LNCAP (cell line): ENCODE data around the gene G3BP2.

ENCODE experiments used
- TF ChIP-seq, protein P1 (sequence below): fragments of 450-650 bp; IDR thresholded peaks from 2 replicates; pipeline ENCODE4 v1.5.1; 2017; ENCODE audit warnings: mild to moderate bottlenecking

The G3BP2 gene

DNA sequence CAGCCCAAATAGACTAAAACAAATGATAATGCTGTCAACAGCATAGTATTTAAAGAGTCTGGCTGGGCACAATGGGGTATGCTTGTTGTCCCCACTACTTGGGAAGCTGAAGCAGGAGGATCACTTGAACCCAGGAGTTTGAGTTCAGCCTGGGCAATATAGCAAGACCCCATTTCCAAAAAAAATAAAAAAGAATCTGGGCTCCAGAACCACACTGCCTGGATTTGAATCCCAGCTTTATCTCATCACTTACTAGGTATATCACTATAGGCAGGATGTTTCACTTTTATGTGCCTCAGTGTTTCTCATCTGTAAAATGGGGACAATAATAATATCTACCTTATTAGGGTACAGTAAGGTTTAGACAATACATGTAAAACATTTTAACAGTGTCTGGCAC is 5.3 kb upstream of the G3BP2 start:
- TF ChIP-seq, protein P1, sequence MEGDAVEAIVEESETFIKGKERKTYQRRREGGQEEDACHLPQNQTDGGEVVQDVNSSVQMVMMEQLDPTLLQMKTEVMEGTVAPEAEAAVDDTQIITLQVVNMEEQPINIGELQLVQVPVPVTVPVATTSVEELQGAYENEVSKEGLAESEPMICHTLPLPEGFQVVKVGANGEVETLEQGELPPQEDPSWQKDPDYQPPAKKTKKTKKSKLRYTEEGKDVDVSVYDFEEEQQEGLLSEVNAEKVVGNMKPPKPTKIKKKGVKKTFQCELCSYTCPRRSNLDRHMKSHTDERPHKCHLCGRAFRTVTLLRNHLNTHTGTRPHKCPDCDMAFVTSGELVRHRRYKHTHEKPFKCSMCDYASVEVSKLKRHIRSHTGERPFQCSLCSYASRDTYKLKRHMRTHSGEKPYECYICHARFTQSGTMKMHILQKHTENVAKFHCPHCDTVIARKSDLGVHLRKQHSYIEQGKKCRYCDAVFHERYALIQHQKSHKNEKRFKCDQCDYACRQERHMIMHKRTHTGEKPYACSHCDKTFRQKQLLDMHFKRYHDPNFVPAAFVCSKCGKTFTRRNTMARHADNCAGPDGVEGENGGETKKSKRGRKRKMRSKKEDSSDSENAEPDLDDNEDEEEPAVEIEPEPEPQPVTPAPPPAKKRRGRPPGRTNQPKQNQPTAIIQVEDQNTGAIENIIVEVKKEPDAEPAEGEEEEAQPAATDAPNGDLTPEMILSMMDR: no peak

DNA sequence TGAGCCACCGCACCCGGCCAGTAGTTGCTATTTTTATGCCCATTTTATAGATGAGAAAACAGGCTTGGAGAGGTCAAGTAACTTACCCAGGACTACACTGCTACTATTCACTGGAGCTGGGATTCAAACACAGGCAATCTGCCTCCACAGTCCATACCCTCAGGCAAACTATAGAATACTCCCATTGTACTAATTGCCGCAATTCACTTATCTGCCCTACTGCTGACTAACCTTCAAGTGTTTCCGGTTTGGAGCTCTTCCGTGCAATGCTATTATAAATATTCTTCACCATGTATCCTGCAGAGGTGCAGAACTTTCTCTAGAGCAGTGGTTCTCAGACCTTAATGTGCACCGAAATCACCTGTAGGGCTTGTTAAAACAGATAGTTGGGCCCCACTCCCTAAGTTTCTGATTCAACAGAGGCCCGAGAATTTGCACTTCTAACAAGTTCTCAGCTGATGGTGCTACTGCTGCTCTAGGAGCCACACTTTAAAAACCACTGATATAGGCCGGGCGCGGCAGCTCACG is 1.9 kb upstream of the G3BP2 start:
- TF ChIP-seq, protein P1: no peak

DNA sequence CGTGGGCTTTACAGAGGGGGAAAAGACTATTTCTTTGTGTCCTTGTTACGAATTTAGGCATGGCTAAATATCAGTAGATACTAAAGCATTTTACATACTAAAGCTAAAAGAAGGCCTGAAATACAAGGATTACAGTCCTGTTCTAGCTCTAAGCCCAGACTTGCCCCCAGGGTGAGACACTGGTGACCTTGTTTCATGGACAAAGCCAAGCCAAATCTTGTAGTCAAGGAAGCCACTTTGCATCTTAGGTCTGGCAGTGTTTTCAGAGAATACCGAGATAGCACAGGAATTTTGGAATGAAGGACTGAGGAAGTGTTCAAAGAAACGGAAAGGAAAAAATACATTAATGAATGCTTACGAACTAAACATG is 733 bp upstream of the G3BP2 start:
- TF ChIP-seq, protein P1: no peak

DNA sequence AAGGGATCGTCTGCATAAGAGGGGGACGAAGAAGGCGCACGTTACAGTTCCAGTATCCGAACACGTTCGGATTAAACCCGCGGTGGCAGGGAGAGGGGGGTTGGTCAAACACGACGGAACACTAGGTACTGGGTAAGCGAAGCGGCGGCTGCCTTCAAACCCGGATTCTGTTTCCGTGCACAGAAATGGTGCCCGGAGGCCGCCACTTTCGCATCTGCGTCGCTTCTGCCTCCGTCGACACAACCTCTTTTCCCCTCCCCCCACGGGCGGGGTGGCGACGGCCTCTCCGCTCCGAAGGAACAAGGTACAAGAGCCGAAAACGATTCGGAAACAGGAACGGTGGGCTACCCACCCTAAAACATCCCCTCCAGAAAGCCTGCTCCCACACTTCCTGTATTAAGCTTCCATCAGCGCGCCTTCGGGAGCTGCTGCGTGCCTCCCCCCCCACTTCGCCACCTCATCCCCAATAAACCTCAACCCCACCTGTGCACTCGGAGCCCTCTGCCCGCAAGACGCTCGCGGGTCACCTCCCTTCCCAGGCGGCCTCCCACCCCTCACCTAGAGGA is 667 bp downstream of the G3BP2 start:
- TF ChIP-seq, protein P1: no peak

DNA sequence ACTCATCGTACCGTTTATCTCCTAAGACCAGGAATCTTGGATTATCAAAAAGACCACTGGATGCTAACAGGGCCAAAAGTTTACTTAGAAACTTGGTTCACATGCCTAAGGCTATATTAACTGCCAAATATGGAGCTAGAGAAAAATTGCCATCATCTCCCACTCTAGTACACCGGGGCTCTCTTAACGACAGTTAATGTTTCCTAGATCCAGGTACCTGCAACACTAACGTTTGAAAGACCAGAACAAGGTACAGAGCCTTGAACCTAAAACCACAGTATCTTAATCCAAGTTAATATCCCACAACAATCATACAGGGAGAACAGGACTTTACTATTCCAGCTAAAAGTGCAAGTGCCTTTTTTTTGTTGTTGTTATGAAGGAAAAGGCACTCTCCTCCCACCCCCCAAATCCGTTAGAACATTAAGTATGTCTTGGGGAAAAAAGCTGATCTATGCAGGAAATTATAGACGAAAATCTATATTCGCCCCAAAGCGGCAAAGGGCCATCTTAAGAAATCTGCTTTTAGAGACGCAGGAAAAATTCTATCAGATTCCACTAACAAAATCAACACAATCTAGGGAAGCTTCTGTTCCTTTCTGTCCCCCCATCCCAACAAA is 1.3 kb downstream of the G3BP2 start:
- TF ChIP-seq, protein P1: no peak

DNA sequence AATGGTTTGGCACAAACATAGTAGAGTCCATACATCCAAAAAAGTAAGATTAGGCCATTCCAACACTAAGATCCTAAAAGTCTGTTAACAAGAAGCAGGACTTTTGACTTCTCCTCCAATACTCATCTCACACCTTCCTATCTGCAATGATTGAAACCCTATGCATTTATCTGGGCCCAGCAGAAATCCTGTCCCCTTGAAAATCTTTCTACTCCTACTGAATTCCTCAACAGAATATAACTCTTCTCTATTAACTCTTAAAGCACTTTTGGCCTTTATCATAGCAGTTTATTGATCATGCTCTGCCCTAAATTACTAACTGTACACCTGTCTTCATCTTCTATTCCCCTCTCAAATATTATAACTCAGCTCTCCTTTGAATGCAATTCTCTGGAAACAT is 4.6 kb downstream of the G3BP2 start:
- TF ChIP-seq, protein P1: no peak

DNA sequence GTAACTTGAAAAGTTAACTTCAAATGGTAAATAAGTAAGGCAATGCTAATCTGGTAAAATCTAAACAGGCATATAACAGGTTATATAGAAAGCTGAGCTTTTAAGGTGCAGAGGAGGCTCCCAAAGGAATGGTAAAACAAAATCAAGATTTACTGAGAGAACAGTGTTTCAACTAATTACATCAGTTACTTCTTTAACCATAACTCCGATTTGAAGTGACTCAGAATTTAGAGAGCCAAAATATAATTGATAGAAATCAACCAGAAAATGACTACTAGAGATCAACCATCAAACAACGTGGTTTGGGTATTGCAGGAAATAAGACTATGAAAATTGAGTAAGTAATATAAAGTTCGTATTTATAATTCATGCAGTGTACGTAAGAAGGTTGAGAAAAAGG is 6.9 kb downstream of the G3BP2 start:
- TF ChIP-seq, protein P1: no peak

DNA sequence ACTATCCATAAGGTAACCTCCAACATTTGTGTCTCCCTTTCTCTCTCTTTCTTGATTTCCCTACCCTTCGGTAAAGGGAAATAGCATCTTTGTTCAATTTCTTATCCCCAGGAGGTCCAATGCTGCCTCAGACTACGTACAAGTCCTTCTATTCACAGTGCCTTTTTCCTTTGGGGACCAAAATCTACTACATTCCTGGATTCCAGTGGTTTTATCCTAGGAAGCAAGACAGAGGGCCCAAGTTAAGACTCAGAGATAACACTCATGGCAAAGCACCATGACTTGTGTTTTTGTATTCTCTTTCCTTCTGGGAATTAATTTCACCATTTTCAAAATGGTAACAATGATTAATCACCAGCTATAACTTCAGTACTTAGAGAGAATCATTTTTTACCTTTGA is 10.6 kb downstream of the G3BP2 start:
- TF ChIP-seq, protein P1: no peak
